GM18868 (cell line): ENCODE results near the gene THAP7.

Source experiments
- ATAC-seq: cut with Tn5 transposase; IDR thresholded peaks from one replicate; pipeline ENCODE4 v1.9.1; 2021; ENCODE audit warnings: mild to moderate bottlenecking, moderate library complexity; ENCODE audit not compliant: unreplicated experiment

The THAP7 gene

GRCh38 chr22:20949698-20950183 is 52.2 kb downstream of the THAP7 start:
- ATAC-seq, result no peak
